Keratinocyte (primary cell): ENCODE data around the gene GYS2.

ENCODE experiments used
- EZH2 ChIP-seq: IDR thresholded peaks from one replicate; pipeline ENCODE4 v1.6.1; 2012; ENCODE audit warnings: inconsistent platforms, mild to moderate bottlenecking, low read length, moderate library complexity
- TF ChIP-seq, protein P1 (sequence below), 3 experiments: IDR thresholded peaks in 1 of 3; conservative IDR thresholded peaks in 1 of 3; optimal IDR thresholded peaks in 1 of 3; 2 replicates in 2 of 3; 3 replicates in 1 of 3; pipeline versions ENCODE3 to v1.5.1; 2011; ENCODE audit warnings: low read length in 3 of 3, mild to moderate bottlenecking in 3 of 3, moderate library complexity in 2 of 3, control low read depth in 1 of 3, inconsistent platforms in 1 of 3; ENCODE audit not compliant: insufficient read depth in 2 of 3; ENCODE audit errors: extremely low read depth in 1 of 3

DNA sequence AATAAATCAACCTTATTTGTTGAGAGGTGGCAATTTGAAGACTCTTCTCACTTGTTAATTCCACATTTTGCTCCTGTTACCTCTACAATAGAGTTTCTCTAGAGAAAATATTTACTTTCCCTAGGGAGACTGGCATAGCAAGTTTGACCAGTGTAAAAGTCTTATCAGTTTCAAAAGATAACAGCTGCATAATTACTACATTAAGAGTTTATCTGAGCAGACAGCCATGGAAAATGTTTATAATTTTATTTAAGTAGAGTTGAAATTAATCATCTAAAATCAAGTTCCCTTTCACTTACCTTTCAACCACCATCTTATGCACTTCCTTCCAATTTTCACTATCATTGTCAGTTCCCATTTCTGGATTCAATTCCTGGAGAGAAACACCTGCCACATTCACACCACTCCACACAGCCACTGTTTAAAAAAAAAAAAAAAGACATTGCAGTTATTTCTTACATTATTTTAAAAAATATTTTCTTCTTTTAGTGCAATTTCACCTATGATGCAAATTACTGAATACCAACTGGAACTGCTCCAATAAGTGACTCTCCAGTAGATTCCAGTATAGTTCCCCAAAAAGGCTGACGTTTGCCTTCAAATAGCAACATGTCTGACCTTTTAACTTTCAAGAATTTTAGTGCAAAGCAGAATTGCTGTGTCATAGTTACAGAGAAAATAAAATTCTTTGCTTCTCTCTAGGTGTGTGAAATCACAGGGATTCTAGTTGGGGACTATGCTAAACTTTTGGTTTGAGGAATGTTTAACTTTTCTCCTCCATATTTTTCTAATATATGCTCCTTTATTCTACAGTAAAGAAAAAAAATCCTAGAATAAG lies 33.6 kb upstream of the GYS2 start:
- TF ChIP-seq, protein P1, sequence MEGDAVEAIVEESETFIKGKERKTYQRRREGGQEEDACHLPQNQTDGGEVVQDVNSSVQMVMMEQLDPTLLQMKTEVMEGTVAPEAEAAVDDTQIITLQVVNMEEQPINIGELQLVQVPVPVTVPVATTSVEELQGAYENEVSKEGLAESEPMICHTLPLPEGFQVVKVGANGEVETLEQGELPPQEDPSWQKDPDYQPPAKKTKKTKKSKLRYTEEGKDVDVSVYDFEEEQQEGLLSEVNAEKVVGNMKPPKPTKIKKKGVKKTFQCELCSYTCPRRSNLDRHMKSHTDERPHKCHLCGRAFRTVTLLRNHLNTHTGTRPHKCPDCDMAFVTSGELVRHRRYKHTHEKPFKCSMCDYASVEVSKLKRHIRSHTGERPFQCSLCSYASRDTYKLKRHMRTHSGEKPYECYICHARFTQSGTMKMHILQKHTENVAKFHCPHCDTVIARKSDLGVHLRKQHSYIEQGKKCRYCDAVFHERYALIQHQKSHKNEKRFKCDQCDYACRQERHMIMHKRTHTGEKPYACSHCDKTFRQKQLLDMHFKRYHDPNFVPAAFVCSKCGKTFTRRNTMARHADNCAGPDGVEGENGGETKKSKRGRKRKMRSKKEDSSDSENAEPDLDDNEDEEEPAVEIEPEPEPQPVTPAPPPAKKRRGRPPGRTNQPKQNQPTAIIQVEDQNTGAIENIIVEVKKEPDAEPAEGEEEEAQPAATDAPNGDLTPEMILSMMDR (optimal IDR thresholded peaks at IDR 0.05 in 1 of 3, IDR thresholded peaks at IDR 0.05 in 1 of 3, conservative IDR thresholded peaks at IDR 0.05 in 1 of 3; ENCODE audit: extremely low read depth in 1 of 3, insufficient read depth in 2 of 3, low read length in 3 of 3): no peak
- no peak for TF ChIP-seq EZH2
